ENCODE results near the gene FARP1.

The FARP1 gene

DNA sequence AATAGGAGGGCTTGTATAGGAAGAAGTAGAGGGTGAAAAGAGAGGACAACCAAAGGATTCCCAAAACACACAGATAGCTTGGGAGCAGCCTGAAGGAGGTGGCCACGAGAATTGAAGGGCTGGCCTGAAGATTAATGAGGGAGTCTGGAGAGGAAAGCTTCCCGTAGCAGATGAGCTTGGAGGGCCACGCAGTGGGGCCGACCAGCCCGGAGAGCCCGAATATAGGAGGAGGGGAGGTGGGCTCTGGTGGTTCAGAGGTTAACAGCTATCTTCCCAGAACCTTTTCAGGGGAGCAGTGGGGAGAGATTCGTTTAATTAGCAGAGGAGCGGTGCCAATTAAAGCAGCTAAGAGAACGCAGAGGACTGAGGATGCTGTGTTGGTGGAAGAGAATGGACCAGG, 279.2 kb downstream of the FARP1 start:
- DNase-seq (ENCODE audit: low read depth): no peak
- no peak overlapping the region for H3K4me3 ChIP-seq (ENCODE audit: low read length)
- TF ChIP-seq, protein P1, sequence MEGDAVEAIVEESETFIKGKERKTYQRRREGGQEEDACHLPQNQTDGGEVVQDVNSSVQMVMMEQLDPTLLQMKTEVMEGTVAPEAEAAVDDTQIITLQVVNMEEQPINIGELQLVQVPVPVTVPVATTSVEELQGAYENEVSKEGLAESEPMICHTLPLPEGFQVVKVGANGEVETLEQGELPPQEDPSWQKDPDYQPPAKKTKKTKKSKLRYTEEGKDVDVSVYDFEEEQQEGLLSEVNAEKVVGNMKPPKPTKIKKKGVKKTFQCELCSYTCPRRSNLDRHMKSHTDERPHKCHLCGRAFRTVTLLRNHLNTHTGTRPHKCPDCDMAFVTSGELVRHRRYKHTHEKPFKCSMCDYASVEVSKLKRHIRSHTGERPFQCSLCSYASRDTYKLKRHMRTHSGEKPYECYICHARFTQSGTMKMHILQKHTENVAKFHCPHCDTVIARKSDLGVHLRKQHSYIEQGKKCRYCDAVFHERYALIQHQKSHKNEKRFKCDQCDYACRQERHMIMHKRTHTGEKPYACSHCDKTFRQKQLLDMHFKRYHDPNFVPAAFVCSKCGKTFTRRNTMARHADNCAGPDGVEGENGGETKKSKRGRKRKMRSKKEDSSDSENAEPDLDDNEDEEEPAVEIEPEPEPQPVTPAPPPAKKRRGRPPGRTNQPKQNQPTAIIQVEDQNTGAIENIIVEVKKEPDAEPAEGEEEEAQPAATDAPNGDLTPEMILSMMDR (conservative IDR thresholded peaks at IDR 0.05; ENCODE audit: low read depth, low read length): no peak

DNA sequence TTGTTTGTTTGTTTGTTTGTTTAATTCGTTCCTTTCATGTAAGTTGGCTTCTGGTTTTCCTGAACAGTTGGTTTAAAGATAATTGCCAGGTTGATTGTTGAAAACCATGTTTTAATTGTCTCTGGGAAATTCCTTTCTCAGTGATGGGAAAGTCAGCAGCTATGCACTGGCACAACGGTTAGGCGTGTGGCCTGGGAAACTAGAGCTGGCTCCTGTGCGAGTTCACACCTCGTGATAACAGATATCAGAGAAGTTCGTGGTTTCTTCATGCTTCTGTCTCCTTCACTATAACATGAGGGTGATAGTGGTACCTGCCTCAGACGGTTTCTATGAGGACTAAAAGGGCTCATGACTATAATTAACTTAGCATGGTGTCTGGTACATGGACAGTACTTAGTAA, 280.5 kb downstream of the FARP1 start:
- DNase-seq (ENCODE audit: low read depth): no peak
- TF ChIP-seq, protein P1 (conservative IDR thresholded peaks at IDR 0.05; ENCODE audit: low read depth, low read length): no peak
- no peak overlapping the region for H3K4me3 ChIP-seq (ENCODE audit: low read length)

DNA sequence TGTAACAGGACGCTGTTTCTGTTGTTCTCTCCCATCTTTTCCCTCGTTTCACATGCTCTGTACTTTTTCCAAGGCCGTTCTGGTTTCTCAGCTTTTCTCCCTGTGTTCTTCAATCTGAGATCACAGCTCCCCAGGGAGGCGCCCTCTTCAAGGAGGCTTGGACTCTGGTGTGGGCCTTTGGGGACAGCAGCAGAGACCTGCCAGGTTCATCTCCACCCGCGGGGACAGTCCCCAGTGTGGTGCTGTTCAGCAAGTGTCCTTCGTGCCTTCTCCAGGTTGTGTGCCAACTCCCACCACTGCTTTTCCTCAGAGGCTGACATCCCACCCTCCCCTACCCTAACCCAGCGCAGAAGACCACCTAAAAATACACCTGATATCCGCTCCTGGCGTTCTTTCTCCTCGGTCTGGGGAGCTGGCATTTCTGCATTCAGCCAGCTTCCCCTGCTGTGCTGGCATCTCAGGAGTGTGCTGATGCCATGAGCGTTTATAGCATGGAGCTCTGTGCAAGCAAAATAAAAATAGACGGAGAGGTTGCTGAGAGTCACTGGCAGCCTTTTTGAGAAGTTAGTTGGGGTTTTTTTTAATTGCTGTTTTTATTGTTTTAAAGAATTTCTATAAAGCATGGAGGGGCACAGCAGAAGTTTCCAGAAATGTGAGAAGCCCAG, 284.6 kb downstream of the FARP1 start:
- no peak for DNase-seq (ENCODE audit: low read depth)
- TF ChIP-seq, protein P1 (conservative IDR thresholded peaks at IDR 0.05; ENCODE audit: low read depth, low read length): no peak
- no peak overlapping the region for H3K4me3 ChIP-seq (ENCODE audit: low read length)

DNA sequence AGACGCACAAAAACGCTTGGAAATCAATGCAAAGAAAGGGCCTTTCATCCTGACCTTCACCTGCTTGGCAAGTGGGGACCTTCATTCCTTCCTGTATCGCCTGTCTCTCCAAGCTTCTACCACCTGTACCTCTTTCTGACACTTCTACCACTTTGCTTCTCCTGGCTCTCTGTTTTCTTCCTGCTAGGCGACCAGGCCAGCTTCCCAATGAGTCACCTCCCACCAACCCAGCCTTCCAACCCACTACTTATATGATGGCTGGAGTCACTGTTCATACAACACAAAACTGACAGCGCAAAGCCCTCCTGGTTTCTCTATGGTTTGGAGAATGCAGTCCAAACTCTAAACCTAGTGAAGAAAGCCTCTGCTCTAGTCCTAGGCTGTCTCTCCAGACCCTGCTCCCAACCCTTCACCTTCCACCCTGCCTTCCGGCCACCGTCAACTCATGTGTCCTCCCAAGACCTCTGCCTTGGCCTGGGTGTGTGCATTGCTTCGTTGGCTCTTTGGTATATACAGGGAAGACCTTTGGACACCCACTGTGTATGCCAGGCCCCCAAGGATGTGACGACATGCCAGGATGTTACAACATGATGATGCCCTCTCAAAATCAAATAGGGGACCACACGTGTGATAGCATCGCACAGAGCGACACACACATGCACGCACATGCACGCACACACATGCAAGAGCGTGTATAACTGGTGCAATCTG, 285.5 kb downstream of the FARP1 start:
- TF ChIP-seq, protein P1 (conservative IDR thresholded peaks at IDR 0.05; ENCODE audit: low read depth, low read length): no peak
- H3K4me3 ChIP-seq (ENCODE audit: low read length): no peak overlapping the region
- DNase-seq (ENCODE audit: low read depth): no peak

DNA sequence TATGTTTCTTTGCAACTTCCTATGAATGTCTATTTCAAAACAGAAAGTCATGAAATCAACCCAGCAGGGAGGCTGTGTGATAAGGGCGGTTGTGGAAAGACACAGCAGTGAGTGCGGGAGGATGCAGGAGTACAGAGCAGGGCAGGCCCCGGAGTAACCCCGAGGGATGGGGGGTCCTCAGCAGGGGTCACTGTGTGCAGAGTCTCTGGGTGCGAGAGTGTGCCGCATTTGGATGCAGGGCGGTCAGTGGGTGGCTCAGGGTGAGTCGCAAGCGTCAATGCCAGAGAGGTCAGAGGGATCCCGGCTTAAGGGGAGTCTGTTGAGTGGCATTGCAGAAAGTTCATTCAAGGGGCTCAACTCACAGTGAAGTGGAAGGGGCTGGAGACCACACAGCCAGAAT, 286.2 kb downstream of the FARP1 start:
- TF ChIP-seq, protein P1 (conservative IDR thresholded peaks at IDR 0.05; ENCODE audit: low read depth, low read length): no peak
- DNase-seq (ENCODE audit: low read depth): no peak
- no peak overlapping the region for H3K4me3 ChIP-seq (ENCODE audit: low read length)

DNA sequence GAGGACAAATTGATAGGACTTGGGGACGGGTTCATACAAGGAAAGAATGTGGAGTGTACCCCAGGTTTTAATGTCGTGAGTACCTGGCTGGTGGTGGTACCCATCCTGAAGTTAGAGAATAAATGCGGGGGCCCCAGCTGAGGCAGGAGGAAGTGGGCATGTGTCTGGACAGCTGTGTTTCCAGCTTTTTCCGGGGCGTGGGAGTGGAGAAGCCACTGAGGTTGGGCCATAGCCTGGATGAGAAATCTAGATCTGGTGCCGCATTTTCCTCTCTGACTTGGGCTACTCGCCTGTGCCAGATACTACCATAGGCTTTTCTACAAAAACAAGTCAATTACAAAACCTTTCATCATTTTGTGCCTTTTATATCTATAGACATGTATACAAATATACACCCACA, 286.6 kb downstream of the FARP1 start:
- no peak for DNase-seq (ENCODE audit: low read depth)
- TF ChIP-seq, protein P1 (conservative IDR thresholded peaks at IDR 0.05; ENCODE audit: low read depth, low read length): no peak
- H3K4me3 ChIP-seq (ENCODE audit: low read length): no peak overlapping the region

All from retinal pigment epithelial cell (primary cell).